Forelimb muscle (tissue), 1 donor: ENCODE results near the gene KIZ. TPM values are rescaled to one million over a fixed set of nuclear protein-coding genes. Genes with fewer than 3 reads are reported as not detected.

ENCODE experiments used
- DNase-seq: peaks from one replicate; pipeline ENCODE4 v3.0.0-alpha.2; 2013; ENCODE audit warnings: low read depth
- polyA plus RNA-seq: library from polyadenylated mRNA; unstranded; fragments of 120-200 nt; gene quantifications from one replicate; pipeline ENCODE4 v1.2.1, GENCODE V29; 2013; ENCODE audit not compliant: insufficient read length

The KIZ gene
- polyA plus RNA-seq, 1 donor: 17.0 TPM

GRCh38 chr20:21265261-21266190 lies 139.6 kb downstream of the KIZ start:
- DNase-seq: no peak

GRCh38 chr20:21266191-21266536 lies 140.3 kb downstream of the KIZ start:
- DNase-seq: no peak

DNA sequence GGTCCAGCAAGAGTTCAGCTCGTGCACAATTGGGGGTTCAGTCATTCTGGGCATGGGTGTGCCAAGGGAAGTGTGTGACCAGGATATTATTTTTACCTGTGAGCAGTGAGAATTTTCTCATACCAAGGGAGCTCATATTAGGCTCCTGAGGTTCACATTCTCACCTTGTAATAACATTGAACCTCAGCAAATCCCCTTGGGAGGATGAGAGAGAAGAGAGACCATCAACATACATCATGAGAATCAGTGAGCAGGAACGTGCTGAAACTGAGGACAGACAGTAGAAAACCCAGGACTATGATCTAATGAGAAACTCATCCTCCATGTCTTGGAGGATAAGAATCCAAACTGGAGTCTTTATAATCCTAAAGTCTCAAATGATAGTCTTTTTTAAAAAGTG lies 143.9 kb downstream of the KIZ start:
- no peak for DNase-seq

DNA sequence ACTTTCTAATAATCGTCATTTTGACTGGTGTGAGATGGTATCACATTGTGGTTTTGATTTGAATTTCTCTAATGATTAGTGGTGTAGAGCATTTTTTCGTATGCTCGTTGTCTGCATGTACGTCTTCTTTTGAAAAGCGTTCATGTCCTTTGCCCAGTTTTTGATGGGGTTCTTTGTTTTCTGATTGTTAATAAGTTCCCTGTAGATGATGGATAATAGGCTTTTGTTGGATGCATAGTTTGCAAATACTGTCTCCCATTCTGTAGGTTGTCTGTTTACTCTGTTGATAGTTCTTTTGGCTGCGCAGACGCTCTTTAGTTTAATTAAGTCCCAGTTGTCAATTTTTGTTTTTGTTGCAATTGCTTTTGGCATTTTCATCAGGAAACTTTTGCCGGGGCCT lies 144.9 kb downstream of the KIZ start:
- no peak for DNase-seq

- no peak for DNase-seq
These were observed 146.4 kb downstream of the KIZ start for GRCh38 chr20:21272279-21272678.

DNA sequence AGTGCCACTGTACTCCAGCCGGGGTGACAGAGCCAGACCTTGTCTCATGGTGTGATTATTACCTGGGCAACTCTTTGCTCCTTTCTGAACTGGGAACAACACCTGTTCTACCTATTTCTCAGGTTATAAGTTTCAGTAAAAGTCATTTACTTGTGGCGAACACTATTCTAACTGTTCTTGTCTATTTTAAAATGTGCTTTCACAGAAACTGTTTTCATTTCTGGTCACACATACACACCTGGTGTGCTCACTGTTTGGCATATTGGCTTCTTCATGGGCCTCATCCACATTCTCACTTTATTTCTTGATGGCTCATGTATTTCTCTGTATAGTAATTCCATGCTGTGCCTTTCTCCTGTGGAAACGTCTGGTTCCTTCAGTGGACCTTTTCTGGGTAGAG lies 146.8 kb downstream of the KIZ start:
- no peak for DNase-seq

GRCh38 chr20:21273755-21274386 lies 148.0 kb downstream of the KIZ start:
- DNase-seq: no peak

DNA sequence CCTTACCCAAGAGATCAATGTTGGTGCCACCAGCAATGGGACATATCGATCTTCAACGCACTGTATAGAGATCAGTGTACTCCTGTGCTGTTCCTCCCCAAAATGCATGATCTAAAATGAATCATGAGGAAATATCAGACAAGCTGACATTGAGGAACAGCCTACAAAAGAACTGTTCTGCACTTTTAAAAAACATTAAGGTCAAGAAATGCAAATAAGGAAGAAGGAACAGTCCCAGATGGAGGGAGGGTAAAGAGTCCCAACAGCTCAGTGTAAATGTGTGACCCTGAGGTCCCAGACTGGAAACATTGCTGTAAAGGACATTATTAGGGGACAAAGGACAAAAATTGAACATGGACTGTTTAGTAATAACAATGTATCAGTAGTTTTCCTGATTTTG lies 152.9 kb downstream of the KIZ start:
- DNase-seq: no peak

- DNase-seq: no peak
These were observed 154.0 kb downstream of the KIZ start for GRCh38 chr20:21279706-21280521.

- DNase-seq: no peak
These were observed 154.7 kb downstream of the KIZ start for GRCh38 chr20:21280522-21281016.

- DNase-seq: no peak
These were observed 160.9 kb downstream of the KIZ start for GRCh38 chr20:21286775-21287174.

GRCh38 chr20:21288587-21289370 lies 162.9 kb downstream of the KIZ start:
- DNase-seq: no peak

DNA sequence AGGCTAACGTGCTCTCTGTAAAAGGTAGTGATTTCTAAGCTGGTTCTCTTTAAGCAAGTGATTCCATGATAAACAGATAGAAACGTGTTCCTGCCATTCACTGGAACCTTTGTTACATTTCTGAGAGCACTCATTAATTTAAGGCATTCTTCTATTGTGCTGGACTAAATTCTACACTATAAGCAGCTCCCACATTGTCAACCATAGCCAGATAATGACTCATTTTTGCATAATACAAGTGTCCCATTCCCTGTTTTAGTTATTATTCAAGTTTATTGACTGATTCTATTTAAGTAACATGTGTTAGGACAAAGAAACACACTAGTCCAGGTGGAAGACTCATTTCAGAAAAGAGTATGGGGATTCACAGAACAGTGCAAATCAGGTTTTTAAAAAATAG lies 163.8 kb downstream of the KIZ start:
- DNase-seq: no peak

GRCh38 chr20:21291026-21291425 lies 165.1 kb downstream of the KIZ start:
- no peak for DNase-seq

- no peak for DNase-seq
These were observed 168.9 kb downstream of the KIZ start for GRCh38 chr20:21294755-21295154.

Other genes with a start within 250 kb of the KIZ start
- not detected for gene LINC00237, start 19.7 kb upstream of the KIZ start, polyA plus RNA-seq
- gene XRN2, start 177.2 kb downstream of the KIZ start, polyA plus RNA-seq: 42.3 TPM